ENCODE measurements around the gene SERF2.
A peak's percentile ranks its signal among the peaks of the same experiment; 100 is the strongest.

SERF2 gene

GRCh38 chr15:43796566-43796965, 4.4 kb downstream of the SERF2 start:
- TF ChIP-seq, protein P1, sequence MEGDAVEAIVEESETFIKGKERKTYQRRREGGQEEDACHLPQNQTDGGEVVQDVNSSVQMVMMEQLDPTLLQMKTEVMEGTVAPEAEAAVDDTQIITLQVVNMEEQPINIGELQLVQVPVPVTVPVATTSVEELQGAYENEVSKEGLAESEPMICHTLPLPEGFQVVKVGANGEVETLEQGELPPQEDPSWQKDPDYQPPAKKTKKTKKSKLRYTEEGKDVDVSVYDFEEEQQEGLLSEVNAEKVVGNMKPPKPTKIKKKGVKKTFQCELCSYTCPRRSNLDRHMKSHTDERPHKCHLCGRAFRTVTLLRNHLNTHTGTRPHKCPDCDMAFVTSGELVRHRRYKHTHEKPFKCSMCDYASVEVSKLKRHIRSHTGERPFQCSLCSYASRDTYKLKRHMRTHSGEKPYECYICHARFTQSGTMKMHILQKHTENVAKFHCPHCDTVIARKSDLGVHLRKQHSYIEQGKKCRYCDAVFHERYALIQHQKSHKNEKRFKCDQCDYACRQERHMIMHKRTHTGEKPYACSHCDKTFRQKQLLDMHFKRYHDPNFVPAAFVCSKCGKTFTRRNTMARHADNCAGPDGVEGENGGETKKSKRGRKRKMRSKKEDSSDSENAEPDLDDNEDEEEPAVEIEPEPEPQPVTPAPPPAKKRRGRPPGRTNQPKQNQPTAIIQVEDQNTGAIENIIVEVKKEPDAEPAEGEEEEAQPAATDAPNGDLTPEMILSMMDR (IDR thresholded peaks at IDR 0.05; ENCODE audit: insufficient read depth, low read length, poor library complexity, severe bottlenecking): no peak
- no peak for TF ChIP-seq EZH2phosphoT487 (conservative IDR thresholded peaks at IDR 0.05; ENCODE audit: low read length)
- no peaks in the 10 kb centered on the region for H3K9me3 ChIP-seq (ENCODE audit: insufficient read depth, low read length)
- H3K4me3 ChIP-seq (ENCODE audit: insufficient read depth, low read length, poor library complexity, severe bottlenecking): no peak overlapping the region
- no peaks in the 10 kb centered on the region for H4K20me1 ChIP-seq (ENCODE audit: low read depth, low read length)
- peaks cover 68% of the 10 kb centered on the region for H3F3A ChIP-seq (ENCODE audit: insufficient read depth)
- no peak overlapping the region for H2AFZ ChIP-seq (ENCODE audit: low read depth, low read length, severe bottlenecking)
- H3K27me3 ChIP-seq (ENCODE audit: low read length): no peaks in the 10 kb centered on the region
- H3K36me3 ChIP-seq (ENCODE audit: low read length): peaks cover 11% of the 10 kb centered on the region
- H3K9ac ChIP-seq (ENCODE audit: low read length): no peak overlapping the region
- no peak overlapping the region for H3K4me2 ChIP-seq (ENCODE audit: low read depth, low read length, poor library complexity, severe bottlenecking)
- H3K9me2 ChIP-seq (replicated peaks; ENCODE audit: insufficient read depth, low read length): no peaks in the 10 kb centered on the region
- H3K27ac ChIP-seq (ENCODE audit: low read depth, low read length): peak overlapping the region; percentile 59
- H3K79me2 ChIP-seq (ENCODE audit: insufficient read depth, low read length): peaks cover 37% of the 10 kb centered on the region

GRCh38 chr15:43799209-43799944, 7.3 kb downstream of the SERF2 start:
- H3K36me3 ChIP-seq (ENCODE audit: low read length): peaks cover 5% of the 10 kb centered on the region
- H3K79me2 ChIP-seq (ENCODE audit: insufficient read depth, low read length): peaks cover 22% of the 10 kb centered on the region
- H4K20me1 ChIP-seq (ENCODE audit: low read depth, low read length): no peaks in the 10 kb centered on the region
- TF ChIP-seq EZH2phosphoT487 (conservative IDR thresholded peaks at IDR 0.05; ENCODE audit: low read length): no peak
- TF ChIP-seq, protein P1 (IDR thresholded peaks at IDR 0.05; ENCODE audit: insufficient read depth, low read length, poor library complexity, severe bottlenecking): peak; percentile 61
- peak overlapping the region; percentile 12 for H3K4me3 ChIP-seq (ENCODE audit: insufficient read depth, low read length, poor library complexity, severe bottlenecking)
- no peaks in the 10 kb centered on the region for H3K27me3 ChIP-seq (ENCODE audit: low read length)
- peaks cover 81% of the 10 kb centered on the region for H3F3A ChIP-seq (ENCODE audit: insufficient read depth)
- peak overlapping the region; percentile 96 for H3K4me2 ChIP-seq (ENCODE audit: low read depth, low read length, poor library complexity, severe bottlenecking)
- no peak overlapping the region for H2AFZ ChIP-seq (ENCODE audit: low read depth, low read length, severe bottlenecking)
- no peaks in the 10 kb centered on the region for H3K9me3 ChIP-seq (ENCODE audit: insufficient read depth, low read length)
- H3K9ac ChIP-seq (ENCODE audit: low read length): peak overlapping the region; percentile 92
- peak overlapping the region; percentile 96 for H3K27ac ChIP-seq (ENCODE audit: low read depth, low read length)
- H3K9me2 ChIP-seq (replicated peaks; ENCODE audit: insufficient read depth, low read length): no peaks in the 10 kb centered on the region

- Histone ChIP-seq H3K4me2 (ENCODE audit: low read depth, low read length, poor library complexity, severe bottlenecking) (peak within 1 kb of the TSS; percentile 96), H4K20me1 (ENCODE audit: low read depth, low read length) (no peaks in the 10 kb centered on the region), H3K27ac (ENCODE audit: low read depth, low read length) (peak within 1 kb of the TSS; percentile 96), H3K4me3 (ENCODE audit: insufficient read depth, low read length, poor library complexity, severe bottlenecking) (peak within 1 kb of the TSS; percentile 82), H3K27me3 (ENCODE audit: low read length) (no peaks in the 10 kb centered on the region), H3K9me2 (replicated peaks; ENCODE audit: insufficient read depth, low read length) (no peaks in the 10 kb centered on the region), H3K79me2 (ENCODE audit: insufficient read depth, low read length) (peaks cover 17% of the 10 kb centered on the region), H3K9me3 (ENCODE audit: insufficient read depth, low read length) (no peaks in the 10 kb centered on the region), H3F3A (ENCODE audit: insufficient read depth) (peaks cover 82% of the 10 kb centered on the region), H2AFZ (ENCODE audit: low read depth, low read length, severe bottlenecking) (no peak within 1 kb of the TSS), H3K36me3 (ENCODE audit: low read length) (peaks cover 5% of the 10 kb centered on the region; the same call in 1 of the 2 replicates), H3K9ac (ENCODE audit: low read length) (peak within 1 kb of the TSS; percentile 92)
- TF ChIP-seq EZH2phosphoT487 (conservative IDR thresholded peaks at IDR 0.05; ENCODE audit: low read length): no peak
- TF ChIP-seq, protein P1 (IDR thresholded peaks at IDR 0.05; ENCODE audit: insufficient read depth, low read length, poor library complexity, severe bottlenecking): no peak
Observed at GRCh38 chr15:43799945-43800285, 7.8 kb downstream of the SERF2 start, which contains the start of gene SERINC4. TSS of gene SERINC4 (minus strand) at chr15:43800220. CDS start at chr15:43799986, 234 bp downstream.

Measured in SU-DHL-6 (cell line).